ENCODE results near the gene ARHGEF17. TPM values are rescaled to one million over a fixed set of nuclear protein-coding genes. Genes with fewer than 3 reads are reported as not detected.

Gene ARHGEF17
- total and polyA plus RNA-seq, 4 donors, result 2.6 to 12.6 (median 5.7) TPM

- Histone ChIP-seq H3K4me3 (ENCODE audit: low read depth in 1 of 3, low read length in 3 of 3) (no peak overlapping the region), H3K9me3 (ENCODE audit: control insufficient read depth in 4 of 4, low read length in 3 of 4) (no peaks in the 10 kb centered on the region), H3K27me3 (ENCODE audit: control insufficient read depth in 4 of 4, insufficient read depth in 4 of 4, low read length in 3 of 4) (no peaks in the 10 kb centered on the region), H3K9ac (ENCODE audit: low read depth in 1 of 2, low read length in 2 of 2) (no peak overlapping the region), H3K36me3 (ENCODE audit: control insufficient read depth in 4 of 4, insufficient read depth in 3 of 4, low read depth in 1 of 4, low read length in 3 of 4) (no peaks in the 10 kb centered on the region), H3K4me1 (ENCODE audit: control insufficient read depth in 4 of 4, insufficient read depth in 4 of 4, low read length in 3 of 4) (peaks cover 2 to 15% (median 4%) of the 10 kb centered on the region in 4 donors), H3K27ac (ENCODE audit: low read depth in 1 of 2, low read length in 2 of 2) (no peak overlapping the region)
- TF ChIP-seq FOXA1 (IDR thresholded peaks at IDR 0.05) (no peak), CTCF (IDR thresholded peaks at IDR 0.05; ENCODE audit: low read depth, low read length, missing input control) (no peak), ZBTB33 (IDR thresholded peaks at IDR 0.05) (no peak), REST (IDR thresholded peaks at IDR 0.05) (no peak), RXRA (IDR thresholded peaks at IDR 0.05) (no peak), ATF3 (IDR thresholded peaks at IDR 0.05) (no peak)
- DNase-seq (ENCODE audit: low spot score), result no peak
- 85% methylated on average over 10 of the region's 10 CpGs for WGBS
Measured at GRCh38 chr11:73346186-73346935, 38.3 kb downstream of the ARHGEF17 start.

GRCh38 chr11:73347067-73347466 is 39.0 kb downstream of the ARHGEF17 start:
- H3K4me1 ChIP-seq (ENCODE audit: control insufficient read depth in 4 of 4, insufficient read depth in 4 of 4, low read length in 3 of 4), result peaks cover 2 to 15% (median 4%) of the 10 kb centered on the region in 4 donors
- H3K27me3 ChIP-seq (ENCODE audit: control insufficient read depth in 4 of 4, insufficient read depth in 4 of 4, low read length in 3 of 4), result no peaks in the 10 kb centered on the region
- H3K9me3 ChIP-seq (ENCODE audit: control insufficient read depth in 4 of 4, low read length in 3 of 4), result no peaks in the 10 kb centered on the region
- no peaks in the 10 kb centered on the region for H3K36me3 ChIP-seq (ENCODE audit: control insufficient read depth in 4 of 4, insufficient read depth in 3 of 4, low read depth in 1 of 4, low read length in 3 of 4)
- H3K4me3 ChIP-seq (ENCODE audit: low read depth in 1 of 3, low read length in 3 of 3), result no peak overlapping the region
- no peak overlapping the region for H3K9ac ChIP-seq (ENCODE audit: low read depth in 1 of 2, low read length in 2 of 2)
- WGBS, result 88% methylated on average over 12 of the region's 12 CpGs
- H3K27ac ChIP-seq (ENCODE audit: low read depth in 1 of 2, low read length in 2 of 2), result no peak overlapping the region
- no peak for DNase-seq (ENCODE audit: low spot score)
- no peak for TF ChIP-seq MAX (IDR thresholded peaks at IDR 0.05)
- TF ChIP-seq EGR1 (IDR thresholded peaks at IDR 0.05; ENCODE audit: low read depth in 2 of 2), result no peak
- no peak for TF ChIP-seq HNF4G (IDR thresholded peaks at IDR 0.05)
- no peak for TF ChIP-seq HNF4A (conservative IDR thresholded peaks at IDR 0.05)
- TF ChIP-seq RAD21 (IDR thresholded peaks at IDR 0.05), result no peak
- no peak for TF ChIP-seq FOXA1 (IDR thresholded peaks at IDR 0.05)
- TF ChIP-seq FOXA2 (IDR thresholded peaks at IDR 0.05), result no peak
- TF ChIP-seq CTCF (IDR thresholded peaks at IDR 0.05; ENCODE audit: low read depth, low read length, missing input control), result no peak
- no peak for TF ChIP-seq REST (IDR thresholded peaks at IDR 0.05)
- no peak for TF ChIP-seq JUND (IDR thresholded peaks at IDR 0.05)
- no peak for TF ChIP-seq ZBTB33 (IDR thresholded peaks at IDR 0.05)
- no peak for TF ChIP-seq RXRA (IDR thresholded peaks at IDR 0.05)

All from liver (tissue), 9 donors.